GM19468 (cell line): ENCODE data around the gene KCNC4.

Source experiments
- ATAC-seq: cut with Tn5 transposase; IDR thresholded peaks from one replicate; pipeline ENCODE4 v1.9.1; 2021; ENCODE audit warnings: mild to moderate bottlenecking, moderate library complexity, moderate number of reproducible peaks; ENCODE audit not compliant: unreplicated experiment; ENCODE audit errors: extremely low read depth

The KCNC4 gene

DNA sequence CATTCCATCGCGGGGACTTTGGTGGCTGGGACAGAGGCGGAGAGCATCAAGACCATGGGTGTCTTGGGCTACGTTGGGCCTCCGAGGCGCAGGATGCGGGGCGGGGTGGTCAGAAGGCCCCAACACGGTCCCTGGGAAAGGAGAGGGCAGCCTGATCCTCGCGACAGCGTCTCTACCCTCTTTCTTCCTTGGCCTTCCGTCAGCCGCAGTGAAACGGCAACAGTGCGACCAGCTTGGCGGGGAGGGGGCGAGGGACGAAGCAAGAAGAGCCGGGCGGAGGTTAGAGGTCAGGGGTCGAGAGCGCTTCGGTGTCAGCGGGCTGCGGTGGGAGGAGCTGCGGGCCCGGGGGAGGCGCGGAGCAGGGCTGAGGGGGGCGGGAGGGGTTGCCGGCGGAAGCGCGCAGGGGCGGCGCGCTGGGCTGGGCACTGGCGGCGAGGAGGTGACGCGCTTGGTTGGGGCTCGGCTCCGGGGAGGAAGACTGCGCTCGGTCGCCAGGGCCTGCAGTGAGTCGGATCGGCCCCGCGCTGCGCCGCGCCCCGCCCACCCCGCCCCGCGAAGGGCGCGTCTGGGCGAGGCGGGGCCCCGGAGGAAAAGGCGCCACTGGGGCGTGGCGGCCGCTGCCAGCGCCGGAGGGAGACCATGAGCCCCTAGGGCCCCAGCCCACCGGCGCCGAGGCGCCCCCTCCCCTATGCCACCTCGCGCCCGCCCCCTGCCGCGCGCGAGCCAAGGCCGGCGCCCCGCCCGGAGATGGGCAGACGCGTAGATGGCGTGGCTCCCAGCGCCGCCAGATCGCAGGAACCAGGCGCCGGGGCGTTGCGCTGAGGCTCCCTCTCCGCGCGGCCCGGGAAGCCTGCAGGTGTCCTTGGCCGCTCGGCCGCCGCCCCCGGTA lies at the start of gene KCNC4:
TSS of gene KCNC4 (plus strand) at position 600 of the 889 bp plus-strand sequence. CDS start 1,186 bp downstream, outside the sequence.
- no peak for ATAC-seq

GRCh38 chr1:110160538-110161100 lies 49.5 kb upstream of the KCNC4 start:
- ATAC-seq: no peak

DNA sequence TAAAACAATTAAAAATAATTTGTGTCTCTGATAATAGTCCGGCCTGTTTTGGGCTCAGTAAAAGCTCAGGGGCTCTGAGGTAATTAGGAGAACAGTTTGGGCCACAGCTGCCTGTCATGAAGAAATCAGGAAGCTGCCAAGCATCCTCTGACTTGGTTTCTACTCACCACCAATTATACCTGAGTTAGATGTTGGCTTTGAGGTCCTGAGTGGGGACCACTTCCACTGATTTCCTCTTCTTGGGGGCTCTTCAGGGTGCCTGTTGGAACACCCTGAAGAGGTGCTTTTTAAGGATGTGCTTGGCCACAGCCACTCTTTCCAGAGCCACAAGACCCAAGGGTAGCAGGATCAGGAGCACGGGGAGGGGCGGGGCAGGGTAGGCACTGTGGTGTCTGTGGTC lies 48.9 kb upstream of the KCNC4 start:
- no peak for ATAC-seq

- no peak for ATAC-seq
Measured at GRCh38 chr1:110161849-110162248, 48.3 kb upstream of the KCNC4 start.

DNA sequence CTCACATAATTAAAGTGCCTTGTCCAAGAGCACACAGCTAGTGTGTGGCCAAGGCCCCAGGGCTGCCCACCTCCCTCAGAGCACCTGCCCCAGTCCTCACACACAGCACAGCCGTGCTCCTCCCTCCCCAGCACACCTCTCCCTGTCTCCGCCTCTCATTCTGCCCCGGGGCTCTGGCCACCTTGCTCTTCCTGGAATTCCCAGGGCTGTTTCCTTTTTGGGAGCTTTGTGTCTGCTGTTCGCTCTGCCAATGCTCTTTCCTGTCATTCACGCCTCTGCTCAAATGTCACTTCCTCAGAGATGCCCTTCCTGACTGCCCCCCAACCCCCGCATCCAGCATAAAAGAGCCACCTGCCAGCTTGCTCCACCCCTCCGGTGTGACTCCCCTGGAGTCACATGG lies 46.5 kb upstream of the KCNC4 start:
- no peak for ATAC-seq

DNA sequence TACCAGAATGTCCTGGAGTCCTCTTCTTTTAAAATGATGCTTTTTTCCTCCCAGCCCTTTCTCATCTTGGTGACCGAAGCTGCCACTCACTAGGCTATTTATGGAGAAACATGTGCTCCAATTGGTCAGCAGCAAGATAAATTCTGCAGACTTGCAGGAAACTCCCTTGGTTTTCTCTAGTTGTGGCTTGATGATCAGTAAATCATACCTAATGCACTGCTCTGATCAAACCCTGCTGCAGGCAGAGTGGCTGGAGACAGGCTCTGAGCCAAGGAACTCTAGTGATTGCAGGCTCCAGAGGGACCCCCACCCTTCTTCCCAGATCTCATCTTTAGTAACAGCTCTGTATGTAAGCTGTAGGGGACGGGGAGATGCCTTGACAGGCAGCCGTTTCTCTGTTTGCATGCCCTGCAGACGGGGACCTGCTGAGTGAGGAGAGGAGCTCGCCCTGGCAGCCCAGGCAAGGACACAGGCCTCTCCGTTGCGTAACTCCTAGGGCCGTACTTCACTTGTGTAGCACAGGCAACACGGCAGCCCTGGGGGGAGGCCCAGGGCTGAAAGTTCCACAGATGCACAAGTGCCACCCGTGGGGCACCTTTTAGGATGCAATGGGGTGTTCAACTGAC lies 45.3 kb upstream of the KCNC4 start:
- no peak for ATAC-seq

- ATAC-seq: no peak
Measured at GRCh38 chr1:110165761-110166231, 44.3 kb upstream of the KCNC4 start.

GRCh38 chr1:110166861-110167260 lies 43.3 kb upstream of the KCNC4 start:
- ATAC-seq: no peak

DNA sequence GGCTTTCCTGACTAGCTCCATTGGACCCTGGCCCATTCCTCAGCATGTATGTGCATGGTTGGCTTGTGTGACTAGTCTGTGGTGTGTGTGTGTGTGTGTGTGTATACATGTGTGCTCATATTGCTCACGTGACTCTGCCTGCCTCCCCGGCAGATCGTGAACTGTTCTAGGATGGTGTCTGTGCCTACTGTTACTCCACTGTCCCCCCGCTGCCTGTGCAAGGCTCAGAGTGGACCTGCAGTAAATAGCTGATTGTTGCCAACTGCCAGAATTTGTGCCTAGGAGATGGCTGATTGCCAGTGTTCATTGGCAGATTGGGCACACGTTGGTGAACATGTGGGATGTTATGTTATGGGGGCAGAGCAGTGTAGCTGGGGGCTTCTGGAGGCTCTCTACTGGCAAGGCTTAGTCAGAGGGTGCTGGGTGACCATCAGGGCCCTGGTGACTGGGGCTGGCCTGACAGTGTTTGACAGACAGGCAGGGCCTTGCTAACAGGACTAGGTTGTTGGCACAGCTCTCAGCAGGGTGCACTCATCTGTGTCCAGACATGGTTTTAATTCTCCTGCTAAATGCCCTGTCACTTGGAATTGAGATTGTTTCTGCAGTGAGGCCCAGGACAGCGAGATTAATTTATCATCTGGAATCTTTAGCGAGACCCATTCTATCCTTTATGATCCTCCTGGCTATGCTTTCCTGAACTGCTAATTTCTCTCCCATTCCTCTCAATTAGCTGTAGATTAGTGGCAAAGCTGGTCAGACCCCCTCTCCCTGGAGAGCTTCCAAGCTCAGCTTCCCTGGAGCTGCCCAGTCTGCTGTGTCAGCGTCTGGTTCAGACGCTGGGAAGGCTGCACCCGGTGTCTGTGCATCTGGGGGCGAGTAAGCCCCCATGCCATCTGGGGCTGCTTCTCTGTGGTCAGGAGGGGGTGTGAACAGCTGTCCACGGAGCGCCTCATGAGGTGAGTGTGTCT lies 39.1 kb upstream of the KCNC4 start:
- no peak for ATAC-seq

GRCh38 chr1:110172001-110172400 lies 38.1 kb upstream of the KCNC4 start:
- ATAC-seq: no peak

- no peak for ATAC-seq
Measured at GRCh38 chr1:110173466-110174105, 36.5 kb upstream of the KCNC4 start.

- no peak for ATAC-seq
Measured at GRCh38 chr1:110174961-110175360, 35.2 kb upstream of the KCNC4 start.

DNA sequence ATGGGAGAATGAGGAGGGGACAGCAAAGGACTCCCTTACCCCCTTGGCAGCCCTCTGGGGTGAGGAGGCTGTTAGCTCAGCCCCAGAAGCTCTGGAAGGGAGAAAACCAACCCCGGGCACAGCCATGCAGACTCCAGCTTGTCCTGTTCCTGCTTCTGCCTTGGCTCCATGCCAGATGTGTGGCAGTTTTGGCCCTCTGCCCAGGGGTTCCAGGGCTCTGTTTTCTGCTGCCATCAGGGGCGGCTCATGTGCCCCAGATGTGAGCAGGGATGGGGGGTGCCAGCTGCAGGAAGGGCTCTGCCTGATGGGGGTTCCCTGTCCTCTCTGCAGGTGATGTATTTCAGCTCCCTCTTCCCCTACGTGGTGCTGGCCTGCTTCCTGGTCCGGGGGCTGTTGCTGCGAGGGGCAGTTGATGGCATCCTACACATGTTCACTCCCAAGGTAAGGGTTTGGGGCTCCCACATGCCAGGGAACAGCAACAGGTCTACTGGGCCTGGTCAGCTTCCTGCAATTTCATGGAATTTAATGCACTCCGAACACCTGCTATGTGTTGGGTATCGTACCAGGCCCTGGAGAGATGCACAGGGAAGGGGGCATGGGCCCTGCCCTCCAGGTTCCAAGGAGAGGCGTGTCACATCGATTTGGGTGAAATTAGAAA lies 33.7 kb upstream of the KCNC4 start:
- no peak for ATAC-seq

DNA sequence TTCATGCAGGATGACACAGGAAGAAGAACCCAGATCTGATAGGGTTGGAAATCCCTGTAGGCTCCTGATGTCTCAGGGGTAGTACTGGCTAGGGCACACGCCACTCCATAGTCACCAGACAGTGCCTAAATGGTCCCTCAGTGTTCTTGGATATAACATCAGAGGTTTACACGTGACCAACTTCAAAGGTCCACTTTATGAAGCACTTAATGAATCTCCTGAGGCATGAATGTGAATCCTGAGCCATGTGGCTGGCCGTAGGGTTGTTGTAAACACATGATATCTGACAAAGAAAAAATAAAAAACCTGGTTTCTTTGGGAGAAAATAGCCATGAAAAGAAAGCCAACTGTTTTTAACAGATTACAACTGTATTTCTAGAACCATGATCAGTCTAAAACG lies 32.3 kb upstream of the KCNC4 start:
- no peak for ATAC-seq

DNA sequence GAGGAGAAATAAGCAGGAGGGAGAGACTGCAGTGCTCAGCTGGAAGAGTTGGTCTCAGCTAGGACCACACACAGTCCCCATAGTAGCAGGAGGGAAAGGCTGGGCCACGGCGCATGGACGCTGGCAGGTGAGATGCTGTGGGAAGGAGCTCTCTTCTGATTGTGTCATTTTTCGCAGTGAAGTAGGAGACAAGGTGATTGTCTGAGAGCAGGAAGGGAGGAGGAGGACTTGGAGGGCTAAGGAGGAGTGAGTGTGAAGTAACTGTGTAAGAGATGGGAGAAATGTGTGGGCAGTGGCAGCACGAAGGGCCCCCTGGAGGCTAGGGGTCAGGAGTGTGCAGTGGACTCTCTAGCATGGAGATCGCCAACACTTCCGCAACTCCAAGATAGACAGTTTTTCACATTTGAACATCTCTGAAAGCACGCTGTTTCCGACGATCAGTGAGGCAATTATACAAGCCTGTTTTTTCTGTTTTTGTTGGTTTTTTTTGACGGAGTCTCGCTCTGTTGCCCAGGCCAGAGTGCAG lies 26.4 kb upstream of the KCNC4 start:
- no peak for ATAC-seq

DNA sequence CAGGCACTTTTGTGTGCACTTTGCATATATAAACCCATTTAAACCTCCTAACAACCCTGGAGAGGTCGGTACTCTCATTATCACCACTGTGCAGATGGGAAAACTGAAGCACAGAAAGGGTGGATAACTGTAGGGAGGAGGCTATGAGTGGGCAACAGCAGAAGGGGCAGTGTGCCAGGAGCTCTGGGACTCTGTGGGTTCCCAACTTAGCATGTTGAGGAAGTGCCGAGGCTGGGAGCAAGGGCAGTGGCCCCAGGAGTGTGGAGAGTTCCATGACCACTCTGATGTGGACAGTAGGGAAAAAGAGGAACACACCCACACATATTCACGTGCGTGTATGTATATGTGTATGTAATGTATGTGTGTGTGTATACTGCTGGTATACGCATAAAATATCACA lies 25.7 kb upstream of the KCNC4 start:
- ATAC-seq: no peak

DNA sequence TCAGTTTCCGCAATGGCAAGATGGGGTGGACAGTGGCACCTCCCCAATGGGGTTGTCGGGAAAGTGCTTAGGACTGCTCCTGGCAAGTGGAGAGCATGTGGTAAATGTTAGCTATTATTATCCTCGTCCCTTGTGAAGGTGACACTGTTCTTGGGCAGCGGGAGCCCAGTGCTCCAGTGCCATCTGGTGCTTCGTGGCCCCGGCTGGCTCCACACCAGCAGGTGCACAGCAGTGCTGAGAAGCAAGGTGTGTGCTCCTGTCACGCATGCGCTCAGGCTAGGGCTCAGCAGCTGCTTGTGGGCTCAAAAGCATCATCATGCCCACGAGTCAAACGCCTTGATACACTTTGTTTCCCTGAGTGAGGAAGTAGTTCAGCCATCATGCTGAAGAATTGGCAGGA lies 24.9 kb upstream of the KCNC4 start:
- no peak for ATAC-seq

DNA sequence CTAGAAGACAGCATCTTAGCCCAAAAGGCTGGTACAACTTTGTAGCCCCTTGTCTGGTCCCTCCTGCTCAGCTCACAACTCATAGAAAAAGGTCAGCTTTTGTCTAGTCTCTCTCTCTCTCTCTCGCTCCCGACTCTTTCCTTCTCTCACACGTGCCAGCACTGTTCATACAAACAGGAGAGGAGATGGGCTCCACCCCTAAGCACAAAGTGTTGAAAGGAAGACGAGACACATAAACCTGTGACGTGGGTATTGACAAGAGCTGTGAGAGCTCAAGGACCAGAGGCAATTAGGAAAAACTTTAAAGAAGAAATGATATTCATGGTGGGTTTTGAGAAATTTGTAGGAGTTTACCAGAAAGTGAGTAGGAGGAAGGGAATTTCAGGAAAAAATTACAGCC lies 23.6 kb upstream of the KCNC4 start:
- ATAC-seq: no peak
